K562 (cell line): ENCODE results near the gene SUMF1.

Experiments used
- EHMT2 ChIP-seq: fragments of 450-650 bp; IDR thresholded peaks from 2 replicates; pipeline ENCODE4 v1.6.1; 2018; ENCODE audit warnings: antibody characterized with exemption
- NELFE ChIP-seq: IDR thresholded peaks from 2 replicates; pipeline ENCODE4 v1.6.1; 2011; ENCODE audit warnings: mild to moderate bottlenecking; ENCODE audit not compliant: insufficient read depth, insufficient read length
- TAF15 ChIP-seq: fragments of 200-400 bp; formaldehyde crosslinking; IDR thresholded peaks from 2 replicates; pipeline ENCODE4 v1.6.1; 2017; ENCODE audit warnings: mild to moderate bottlenecking, low read depth, low read length, moderate library complexity
- ZNF121 ChIP-seq: sonication (generic); formaldehyde crosslinking; conservative IDR thresholded peaks from 2 replicates; pipeline ENCODE4 v1.8.0; 2022; ENCODE audit warnings: missing genetic modification reagents

DNA sequence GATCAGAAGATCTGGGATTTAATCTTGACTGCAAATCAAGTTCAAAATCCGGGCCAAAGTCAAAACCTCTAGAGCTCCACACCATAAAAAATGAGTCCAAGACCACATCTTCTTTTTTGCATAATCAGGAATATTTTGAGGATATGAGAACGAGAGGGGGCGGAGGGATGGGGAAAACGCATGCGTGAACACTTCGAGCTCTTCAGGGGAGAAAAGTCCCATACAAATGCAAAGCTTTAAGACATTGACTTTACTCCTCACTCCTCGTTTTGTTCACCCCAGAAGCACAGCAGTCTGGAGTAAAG lies 68.2 kb downstream of the SUMF1 start:
- TF ChIP-seq TAF15 (no peak), ZNF121 (CRISPR knock-in tag) (no peak), NELFE (no peak), EHMT2 (no peak)
